GM12892 (cell line): ENCODE results near the gene GNAQ.

Source experiments
- POLR2A ChIP-seq: IDR thresholded peaks from 2 replicates; pipeline ENCODE4 v1.6.1; 2011; ENCODE audit warnings: low read depth, low read length, control low read depth
- POLR2AphosphoS5 ChIP-seq: IDR thresholded peaks from 2 replicates; pipeline ENCODE4 v1.6.1; 2011; ENCODE audit warnings: low read depth, low read length, control low read depth
- TAF1 ChIP-seq: IDR thresholded peaks from 2 replicates; pipeline ENCODE4 v1.6.1; 2011; ENCODE audit warnings: low read depth, mild to moderate bottlenecking, control low read depth, low read length, borderline replicate concordance

DNA sequence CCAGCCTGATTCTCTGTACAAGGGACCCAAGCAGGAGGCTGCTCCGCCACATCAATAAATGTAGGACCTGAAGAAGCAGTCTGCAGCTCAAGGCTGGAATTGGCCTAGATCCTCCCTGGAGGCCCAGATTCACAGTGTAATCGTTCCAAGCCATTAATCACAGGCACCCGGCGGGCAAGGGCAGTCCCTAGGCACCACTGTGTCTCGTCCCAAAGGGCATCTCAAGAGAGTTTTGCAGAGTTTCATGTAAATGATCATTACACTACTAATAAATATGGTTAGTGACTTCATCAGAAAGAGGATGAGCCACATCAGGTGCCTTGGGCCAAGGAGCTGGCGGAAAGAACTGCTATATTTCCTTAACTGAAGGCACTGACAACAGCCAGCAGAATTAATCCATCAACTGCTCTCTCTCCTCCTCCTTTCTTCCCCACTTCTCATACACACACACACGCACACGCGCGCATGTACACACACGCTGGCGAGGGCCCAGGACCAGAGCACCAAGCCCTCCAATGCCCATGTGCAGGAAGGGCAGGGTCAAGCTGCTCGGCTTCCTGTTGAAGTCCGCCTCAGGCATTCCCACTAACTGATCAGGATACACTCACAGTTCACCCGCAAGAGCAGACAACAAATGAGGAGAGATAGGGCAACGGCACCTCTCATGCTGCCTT is 33.9 kb downstream of the GNAQ start:
- no peak for TF ChIP-seq TAF1
- no peak for TF ChIP-seq POLR2A
- no peak for TF ChIP-seq POLR2AphosphoS5
